ENCODE results near the gene CNTN6.

The CNTN6 gene

DNA sequence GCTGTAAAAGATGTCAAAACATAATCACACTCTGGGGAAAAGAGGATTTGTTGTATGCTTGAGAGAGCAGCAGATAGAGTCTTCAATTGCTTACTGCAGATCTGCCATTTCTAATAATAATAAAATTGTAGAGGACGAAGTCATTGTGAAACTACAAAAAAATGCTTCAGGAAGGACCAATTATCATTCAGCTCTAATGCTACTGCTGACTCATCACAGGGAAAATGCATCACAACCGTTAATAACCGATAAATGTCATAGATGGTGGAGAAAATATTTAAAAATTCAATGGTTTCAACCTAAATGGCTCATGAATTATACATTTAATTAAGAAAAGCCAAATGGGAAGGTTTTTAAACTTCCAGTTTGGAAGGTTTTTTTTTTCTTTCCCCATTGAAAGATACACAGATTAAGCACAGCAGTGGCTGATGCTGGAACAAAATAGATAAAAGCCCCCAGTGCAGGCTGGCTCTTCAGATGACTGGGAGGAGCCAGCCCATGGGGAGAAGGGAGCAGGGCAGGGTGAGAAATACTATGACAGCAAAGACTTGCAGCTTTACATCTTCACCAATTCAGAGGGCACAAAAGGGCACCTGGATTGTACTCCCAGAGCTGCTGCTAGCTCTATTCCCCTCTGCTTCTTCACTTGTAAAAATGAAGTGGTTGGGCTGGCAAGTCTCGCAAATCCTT, 196.1 kb downstream of the CNTN6 start:
- Histone ChIP-seq H2BK15ac (ENCODE audit: low read length) (no peak overlapping the region), H3K27me3 (ENCODE audit: control insufficient read depth in 3 of 3, insufficient read depth in 3 of 3, low read depth in 1 of 3, low read length in 3 of 3) (no peaks in the 10 kb centered on the region), H4K91ac (ENCODE audit: low read depth, low read length, poor library complexity) (no peak overlapping the region), H3K4ac (ENCODE audit: low read length) (no peak overlapping the region), H3K14ac (ENCODE audit: low read length) (no peak overlapping the region), H2BK5ac (ENCODE audit: low read length) (no peak overlapping the region), H3K27ac (replicated peaks; ENCODE audit: low read length) (no peak overlapping the region), H2BK120ac (ENCODE audit: low read depth, low read length) (no peak overlapping the region), H3K4me2 (ENCODE audit: insufficient read depth, low read length, poor library complexity, severe bottlenecking) (no peak overlapping the region), H3K9ac (ENCODE audit: low read depth, low read length, poor library complexity) (no peak overlapping the region), H3K23ac (ENCODE audit: low read depth, low read length, poor library complexity) (no peak overlapping the region), H3K18ac (ENCODE audit: low read length) (no peak overlapping the region), H4K8ac (ENCODE audit: low read depth, low read length) (no peak overlapping the region), H3K36me3 (replicated peaks in 1 of 2; ENCODE audit: control insufficient read depth in 2 of 2, insufficient read depth in 2 of 2, low read length in 2 of 2) (no peaks in the 10 kb centered on the region), H3K4me3 (ENCODE audit: low read length in 2 of 2) (no peak overlapping the region), H3K79me1 (ENCODE audit: low read depth, low read length) (no peaks in the 10 kb centered on the region), H2AFZ (ENCODE audit: low read length) (no peak overlapping the region), H2BK12ac (ENCODE audit: low read length) (no peak overlapping the region), H3K4me1 (ENCODE audit: control insufficient read depth in 2 of 2, insufficient read depth in 1 of 2, low read depth in 1 of 2, low read length in 2 of 2) (no peaks in the 10 kb centered on the region), H2AK5ac (ENCODE audit: low read depth, low read length) (no peak overlapping the region), H3K9me3 (replicated peaks in 1 of 2; ENCODE audit: control insufficient read depth in 2 of 2, insufficient read depth in 1 of 2, low read depth in 1 of 2, low read length in 2 of 2) (no peaks in the 10 kb centered on the region)
- peak; percentile 5 for DNase-seq (ENCODE audit: low spot score)
- no CpG with 5 or more reads among the region's 4 CpGs for WGBS, 2 donors (ENCODE audit: extremely low coverage in 2 of 2, insufficient read length in 2 of 2, insufficient replicate concordance in 1 of 2)

DNA sequence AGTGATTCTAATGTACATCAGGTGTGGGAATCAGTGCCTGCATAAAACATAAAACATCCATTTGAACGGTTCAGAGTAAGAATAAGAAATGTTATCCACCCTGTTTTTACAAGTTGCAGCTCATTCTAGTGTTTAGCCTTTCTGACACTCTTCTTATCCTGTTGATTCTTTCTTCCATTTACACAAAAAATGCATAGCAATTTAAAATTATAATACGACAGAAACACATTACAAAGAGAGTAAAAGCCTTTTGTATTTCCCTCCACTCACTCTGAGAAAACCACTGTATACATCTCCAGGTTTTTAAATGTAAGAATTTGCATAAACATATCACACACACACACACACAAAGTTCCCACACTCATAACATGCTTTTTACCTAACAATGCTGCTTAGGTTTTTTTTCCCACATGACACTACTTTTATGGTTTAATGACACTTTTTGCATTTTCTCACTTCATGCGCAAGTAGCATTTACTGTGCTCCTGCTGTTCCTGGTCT, 199.8 kb downstream of the CNTN6 start:
- no peak overlapping the region for H3K23ac ChIP-seq (ENCODE audit: low read depth, low read length, poor library complexity)
- no peak overlapping the region for H2BK120ac ChIP-seq (ENCODE audit: low read depth, low read length)
- H2BK12ac ChIP-seq (ENCODE audit: low read length): no peak overlapping the region
- no peak overlapping the region for H3K4me2 ChIP-seq (ENCODE audit: insufficient read depth, low read length, poor library complexity, severe bottlenecking)
- no peak overlapping the region for H4K8ac ChIP-seq (ENCODE audit: low read depth, low read length)
- no peaks in the 10 kb centered on the region for H3K36me3 ChIP-seq (replicated peaks in 1 of 2; ENCODE audit: control insufficient read depth in 2 of 2, insufficient read depth in 2 of 2, low read length in 2 of 2)
- no peak overlapping the region for H3K14ac ChIP-seq (ENCODE audit: low read length)
- H2AFZ ChIP-seq (ENCODE audit: low read length): no peak overlapping the region
- H2BK15ac ChIP-seq (ENCODE audit: low read length): no peak overlapping the region
- H3K9ac ChIP-seq (ENCODE audit: low read depth, low read length, poor library complexity): no peak overlapping the region
- WGBS, 2 donors (ENCODE audit: extremely low coverage in 2 of 2, insufficient read length in 2 of 2, insufficient replicate concordance in 1 of 2): no CpG with 5 or more reads among the region's 3 CpGs
- H2BK5ac ChIP-seq (ENCODE audit: low read length): no peak overlapping the region
- H3K4ac ChIP-seq (ENCODE audit: low read length): no peak overlapping the region
- no peaks in the 10 kb centered on the region for H3K9me3 ChIP-seq (replicated peaks in 1 of 2; ENCODE audit: control insufficient read depth in 2 of 2, insufficient read depth in 1 of 2, low read depth in 1 of 2, low read length in 2 of 2)
- no peak overlapping the region for H4K91ac ChIP-seq (ENCODE audit: low read depth, low read length, poor library complexity)
- no peak overlapping the region for H2AK5ac ChIP-seq (ENCODE audit: low read depth, low read length)
- no peaks in the 10 kb centered on the region for H3K27me3 ChIP-seq (ENCODE audit: control insufficient read depth in 3 of 3, insufficient read depth in 3 of 3, low read depth in 1 of 3, low read length in 3 of 3)
- H3K27ac ChIP-seq (replicated peaks; ENCODE audit: low read length): no peak overlapping the region
- H3K18ac ChIP-seq (ENCODE audit: low read length): no peak overlapping the region
- no peak overlapping the region for H3K4me3 ChIP-seq (ENCODE audit: low read length in 2 of 2)
- DNase-seq (ENCODE audit: low spot score): no peak
- H3K79me1 ChIP-seq (ENCODE audit: low read depth, low read length): no peaks in the 10 kb centered on the region
- H3K4me1 ChIP-seq (ENCODE audit: control insufficient read depth in 2 of 2, insufficient read depth in 1 of 2, low read depth in 1 of 2, low read length in 2 of 2): no peaks in the 10 kb centered on the region

DNA sequence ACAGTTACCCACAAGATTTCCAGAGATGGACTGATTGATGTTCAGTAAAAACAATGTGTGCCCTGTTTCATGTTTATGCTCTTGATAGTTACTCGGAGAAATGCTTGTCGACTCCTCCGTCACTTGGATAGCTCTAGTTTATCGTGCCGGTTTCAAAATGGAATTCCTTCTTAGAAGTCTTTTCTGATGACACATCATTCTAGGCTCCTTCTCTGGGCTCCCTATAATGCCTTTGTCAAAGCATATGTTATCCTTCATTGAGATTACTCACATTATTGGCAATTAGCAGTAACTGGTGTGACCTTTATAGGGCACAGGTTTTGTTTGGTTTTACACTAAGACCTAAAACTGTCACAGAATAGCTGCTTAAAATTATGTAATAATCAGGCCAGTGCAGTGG, 201.8 kb downstream of the CNTN6 start:
- Histone ChIP-seq H4K91ac (ENCODE audit: low read depth, low read length, poor library complexity) (no peak overlapping the region), H3K36me3 (replicated peaks in 1 of 2; ENCODE audit: control insufficient read depth in 2 of 2, insufficient read depth in 2 of 2, low read length in 2 of 2) (peaks cover 0 to 2% of the 10 kb centered on the region in 2 donors), H3K4me1 (ENCODE audit: control insufficient read depth in 2 of 2, insufficient read depth in 1 of 2, low read depth in 1 of 2, low read length in 2 of 2) (no peaks in the 10 kb centered on the region), H4K8ac (ENCODE audit: low read depth, low read length) (no peak overlapping the region), H3K23ac (ENCODE audit: low read depth, low read length, poor library complexity) (no peak overlapping the region), H3K18ac (ENCODE audit: low read length) (no peak overlapping the region), H3K4me2 (ENCODE audit: insufficient read depth, low read length, poor library complexity, severe bottlenecking) (no peak overlapping the region), H3K14ac (ENCODE audit: low read length) (no peak overlapping the region), H3K9me3 (replicated peaks in 1 of 2; ENCODE audit: control insufficient read depth in 2 of 2, insufficient read depth in 1 of 2, low read depth in 1 of 2, low read length in 2 of 2) (no peaks in the 10 kb centered on the region), H3K4me3 (ENCODE audit: low read length in 2 of 2) (no peak overlapping the region), H3K4ac (ENCODE audit: low read length) (no peak overlapping the region), H2AFZ (ENCODE audit: low read length) (no peak overlapping the region), H2BK120ac (ENCODE audit: low read depth, low read length) (no peak overlapping the region), H2BK12ac (ENCODE audit: low read length) (no peak overlapping the region), H3K27me3 (ENCODE audit: control insufficient read depth in 3 of 3, insufficient read depth in 3 of 3, low read depth in 1 of 3, low read length in 3 of 3) (no peaks in the 10 kb centered on the region), H2BK15ac (ENCODE audit: low read length) (no peak overlapping the region), H3K9ac (ENCODE audit: low read depth, low read length, poor library complexity) (no peak overlapping the region), H3K79me1 (ENCODE audit: low read depth, low read length) (no peaks in the 10 kb centered on the region), H2BK5ac (ENCODE audit: low read length) (no peak overlapping the region), H3K27ac (replicated peaks; ENCODE audit: low read length) (no peak overlapping the region), H2AK5ac (ENCODE audit: low read depth, low read length) (no peak overlapping the region)
- DNase-seq (ENCODE audit: low spot score): no peak
- WGBS, 2 donors (ENCODE audit: extremely low coverage in 2 of 2, insufficient read length in 2 of 2, insufficient replicate concordance in 1 of 2): no CpG with 5 or more reads among the region's 5 CpGs

DNA sequence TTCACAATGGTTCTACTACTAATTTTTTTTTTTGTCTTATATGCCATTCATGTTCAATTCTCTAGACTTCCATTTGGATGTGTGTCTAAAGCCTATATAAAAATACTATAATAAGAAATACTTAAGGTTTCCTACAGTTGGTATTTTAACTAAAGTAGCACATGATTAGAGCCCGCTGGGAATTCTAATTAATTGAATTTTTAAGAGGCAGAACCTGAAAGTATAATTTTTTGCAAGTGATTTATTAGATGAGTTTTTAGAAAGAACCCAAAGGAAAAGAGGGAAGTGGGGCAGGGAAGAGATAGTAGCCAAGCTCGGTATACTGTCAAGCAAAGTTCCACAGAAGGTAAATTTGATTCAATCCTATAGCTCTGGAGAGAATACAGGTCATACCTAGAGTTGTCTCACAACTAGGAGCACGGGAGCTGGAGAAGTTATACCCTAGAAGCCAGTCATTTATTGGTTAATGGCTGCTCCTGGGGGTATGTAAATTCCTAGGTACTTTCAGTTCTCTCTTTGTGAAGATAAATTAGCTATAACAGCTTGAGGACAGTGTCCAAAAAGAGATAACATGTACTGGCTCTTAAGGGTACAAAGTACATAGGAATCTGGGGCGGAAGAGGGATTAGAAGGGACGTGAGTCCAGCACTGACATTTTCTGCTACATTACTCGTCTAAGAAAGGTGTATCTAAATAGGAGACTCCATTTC, 225.6 kb downstream of the CNTN6 start:
- Histone ChIP-seq H2BK5ac (ENCODE audit: low read length) (no peak overlapping the region), H3K36me3 (replicated peaks in 1 of 2; ENCODE audit: control insufficient read depth in 2 of 2, insufficient read depth in 2 of 2, low read length in 2 of 2) (no peaks in the 10 kb centered on the region), H3K4me2 (ENCODE audit: insufficient read depth, low read length, poor library complexity, severe bottlenecking) (no peak overlapping the region), H2BK120ac (ENCODE audit: low read depth, low read length) (no peak overlapping the region), H4K8ac (ENCODE audit: low read depth, low read length) (no peak overlapping the region), H3K4me3 (ENCODE audit: low read length in 2 of 2) (no peak overlapping the region), H3K4ac (ENCODE audit: low read length) (no peak overlapping the region), H3K18ac (ENCODE audit: low read length) (no peak overlapping the region), H2AFZ (ENCODE audit: low read length) (no peak overlapping the region), H2BK12ac (ENCODE audit: low read length) (no peak overlapping the region), H3K79me1 (ENCODE audit: low read depth, low read length) (no peaks in the 10 kb centered on the region), H3K27ac (replicated peaks; ENCODE audit: low read length) (no peak overlapping the region), H3K27me3 (ENCODE audit: control insufficient read depth in 3 of 3, insufficient read depth in 3 of 3, low read depth in 1 of 3, low read length in 3 of 3) (no peaks in the 10 kb centered on the region), H3K9ac (ENCODE audit: low read depth, low read length, poor library complexity) (no peak overlapping the region), H4K91ac (ENCODE audit: low read depth, low read length, poor library complexity) (no peak overlapping the region), H3K4me1 (ENCODE audit: control insufficient read depth in 2 of 2, insufficient read depth in 1 of 2, low read depth in 1 of 2, low read length in 2 of 2) (no peaks in the 10 kb centered on the region), H3K9me3 (replicated peaks in 1 of 2; ENCODE audit: control insufficient read depth in 2 of 2, insufficient read depth in 1 of 2, low read depth in 1 of 2, low read length in 2 of 2) (no peaks in the 10 kb centered on the region), H2BK15ac (ENCODE audit: low read length) (no peak overlapping the region), H3K23ac (ENCODE audit: low read depth, low read length, poor library complexity) (no peak overlapping the region), H2AK5ac (ENCODE audit: low read depth, low read length) (no peak overlapping the region), H3K14ac (ENCODE audit: low read length) (no peak overlapping the region)
- DNase-seq (ENCODE audit: low spot score): no peak
- no CpG with 5 or more reads among the region's 6 CpGs for WGBS, 2 donors (ENCODE audit: extremely low coverage in 2 of 2, insufficient read length in 2 of 2, insufficient replicate concordance in 1 of 2)
